GM23338 (cell line): Measurements from ENCODE around the gene GARIN3. TPM values are rescaled to one million over a fixed set of nuclear protein-coding genes. Genes with fewer than 3 reads are reported as not detected.
"Not testable (repeated sequence)": the region's sequence is repeated elsewhere in the genome, so short reads cannot be mapped to it uniquely, and the experiment has no call there.

Experiments
- ATAC-seq: fragments of 200-7000 bp; cut with Tn5 transposase; 3 replicates; pipeline ENCODE4 v1.9.1; 2020
- DNase-seq: peaks from one replicate; pipeline ENCODE4 v3.0.0-alpha.2; 2015; ENCODE audit warnings: low spot score
- H2AFZ ChIP-seq: fragments of 200-600 bp; sonication (generic); 2 replicates; pipeline ENCODE4 v1.8.0; 2016; ENCODE audit warnings: antibody characterized with exemption, mild to moderate bottlenecking, moderate library complexity
- H3F3A ChIP-seq: fragments of 200-600 bp; sonication (generic); replicated peaks from 2 replicates; pipeline ENCODE4 v1.8.0; 2017; ENCODE audit warnings: antibody characterized with exemption, mixed run types, low read depth
- H3K27ac ChIP-seq: fragments of 200-600 bp; sonication (generic); 2 replicates; pipeline ENCODE4 v1.6.1; 2016; ENCODE audit warnings: low read depth
- H3K27me3 ChIP-seq: fragments of 200-600 bp; sonication (generic); 2 replicates; pipeline ENCODE4 v1.8.0; 2016; ENCODE audit warnings: mild to moderate bottlenecking, mixed run types, moderate library complexity; ENCODE audit not compliant: insufficient read depth
- H3K36me3 ChIP-seq: fragments of 200-600 bp; sonication (generic); 2 replicates; pipeline ENCODE4 v1.8.0; 2016; ENCODE audit warnings: mild to moderate bottlenecking; ENCODE audit not compliant: insufficient read depth
- H3K4me1 ChIP-seq: fragments of 200-600 bp; sonication (generic); 2 replicates; pipeline ENCODE4 v1.8.0; 2016; ENCODE audit warnings: mild to moderate bottlenecking, moderate library complexity; ENCODE audit not compliant: insufficient read depth
- H3K4me2 ChIP-seq: fragments of 200-600 bp; sonication (generic); 2 replicates; pipeline ENCODE4 v1.7.1; 2017; ENCODE audit warnings: mixed run types
- H3K4me3 ChIP-seq: fragments of 200-600 bp; sonication (generic); 2 replicates; pipeline ENCODE4 v1.6.1; 2016; ENCODE audit warnings: mixed run types
- H3K79me2 ChIP-seq: fragments of 200-600 bp; sonication (generic); replicated peaks from 2 replicates; pipeline ENCODE4 v1.8.0; 2017; ENCODE audit warnings: mild to moderate bottlenecking; ENCODE audit not compliant: insufficient read depth
- H3K9me2 ChIP-seq: fragments of 200-600 bp; sonication (generic); 2 replicates; pipeline ENCODE4 v1.8.0; 2017; ENCODE audit not compliant: insufficient read depth
- H4K20me1 ChIP-seq: fragments of 200-600 bp; sonication (generic); replicated peaks from 2 replicates; pipeline ENCODE4 v1.8.0; 2017; ENCODE audit warnings: mild to moderate bottlenecking; ENCODE audit not compliant: insufficient read depth
- H3K27ac Mint-ChIP-seq: 2 replicates; pipeline ENCODE4 v1.8.0; 2020; ENCODE audit warnings: inconsistent platforms, mild to moderate bottlenecking, moderate library complexity, mixed read lengths
- H3K27me3 Mint-ChIP-seq: 3 replicates; pipeline ENCODE4 v1.8.0; 2022; ENCODE audit warnings: low read depth, mild to moderate bottlenecking, moderate library complexity, mixed read lengths, inconsistent platforms; ENCODE audit not compliant: insufficient read depth, poor library complexity
- H3K36me3 Mint-ChIP-seq: 3 replicates; pipeline ENCODE4 v1.8.0; 2021; ENCODE audit warnings: low read depth, mild to moderate bottlenecking, inconsistent platforms, moderate library complexity, mixed read lengths
- H3K4me1 Mint-ChIP-seq: 3 replicates; pipeline ENCODE4 v1.8.0; 2020; ENCODE audit warnings: mild to moderate bottlenecking, inconsistent platforms, mixed read lengths
- H3K4me3 Mint-ChIP-seq: 3 replicates; pipeline ENCODE4 v1.8.0; 2021; ENCODE audit warnings: moderate library complexity, mild to moderate bottlenecking, inconsistent platforms, mixed read lengths
- H3K9me3 Mint-ChIP-seq: 3 replicates; pipeline ENCODE4 v1.8.0; 2020; ENCODE audit warnings: moderate library complexity, mild to moderate bottlenecking, inconsistent platforms, mixed read lengths
- CREB1 ChIP-seq: fragments of 250-450 bp; sonication (Bioruptor Pico); IDR thresholded peaks from 2 replicates; pipeline ENCODE4 v1.5.0; 2020; ENCODE audit warnings: low read depth, mild to moderate bottlenecking, moderate library complexity
- EZH2 ChIP-seq: fragments of 200-600 bp; sonication (generic); IDR thresholded peaks from one replicate; pipeline ENCODE4 v1.8.0; 2017; ENCODE audit warnings: antibody characterized with exemption, mild to moderate bottlenecking, low read depth; ENCODE audit not compliant: unreplicated experiment
- EZH2phosphoT487 ChIP-seq: fragments of 200-600 bp; sonication (generic); IDR thresholded peaks from one replicate; pipeline ENCODE4 v1.8.1; 2018; ENCODE audit warnings: antibody characterized with exemption; ENCODE audit not compliant: unreplicated experiment
- JUNB ChIP-seq: IDR thresholded peaks from one replicate; pipeline ENCODE4 v1.6.1; 2016; ENCODE audit warnings: antibody characterized with exemption; ENCODE audit not compliant: unreplicated experiment
- NANOG ChIP-seq: IDR thresholded peaks from 2 replicates; pipeline ENCODE4 v1.6.1; 2016; ENCODE audit warnings: antibody characterized with exemption, borderline replicate concordance
- POLR2AphosphoS5 ChIP-seq: IDR thresholded peaks from 2 replicates; pipeline ENCODE4 v1.6.1; 2016; ENCODE audit warnings: antibody characterized with exemption, low read depth
- ZNF331 ChIP-seq: fragments of 250-450 bp; sonication (Bioruptor Pico); IDR thresholded peaks from 2 replicates; pipeline ENCODE4 v1.5.0; 2020; ENCODE audit warnings: low read depth, mild to moderate bottlenecking, moderate library complexity
- polyA plus RNA-seq: library from polyadenylated mRNA; unstranded; fragments of >200 nt; fragmentation: Nextera tagmentation; extraction: Ambion mirVana; gene quantifications from 2 replicates; pipeline ENCODE4 v1.2.1, GENCODE V29; 2016
- total RNA-seq: library from RNA; depleted of rRNA; stranded (reverse); fragments of >200 nt; shearing (Covaris generic); gene quantifications from 2 replicates; pipeline ENCODE4 v1.2.3, GENCODE V29; 2014
- TF ChIP-seq, protein P1 (sequence below): IDR thresholded peaks from one replicate; pipeline ENCODE4 v1.6.1; 2018; ENCODE audit warnings: antibody characterized with exemption; ENCODE audit not compliant: unreplicated experiment

Gene GARIN3
- total and polyA plus RNA-seq, 2 experiments from 2014 or later = not detected

- Histone ChIP-seq H3K4me1 (no peaks in the 10 kb centered on the region), H3K36me3 (no peaks in the 10 kb centered on the region), H3F3A (no peaks in the 10 kb centered on the region), H3K4me3 (no peak overlapping the region), H3K27me3 (no peaks in the 10 kb centered on the region), H3K9me2 (no peaks in the 10 kb centered on the region), H3K4me2 (no peak overlapping the region), H4K20me1 (no peaks in the 10 kb centered on the region), H2AFZ (no peak overlapping the region), H3K79me2 (no peaks in the 10 kb centered on the region), H3K27ac (no peak overlapping the region)
- no peaks in the 10 kb centered on the region for H3K9me3 Mint-ChIP-seq
- TF ChIP-seq NANOG (no peak), EZH2 (no peak), EZH2phosphoT487 (no peak), CREB1 (CRISPR knock-in tag) (no peak), POLR2AphosphoS5 (no peak), ZNF331 (CRISPR knock-in tag) (no peak)
- TF ChIP-seq, protein P1, sequence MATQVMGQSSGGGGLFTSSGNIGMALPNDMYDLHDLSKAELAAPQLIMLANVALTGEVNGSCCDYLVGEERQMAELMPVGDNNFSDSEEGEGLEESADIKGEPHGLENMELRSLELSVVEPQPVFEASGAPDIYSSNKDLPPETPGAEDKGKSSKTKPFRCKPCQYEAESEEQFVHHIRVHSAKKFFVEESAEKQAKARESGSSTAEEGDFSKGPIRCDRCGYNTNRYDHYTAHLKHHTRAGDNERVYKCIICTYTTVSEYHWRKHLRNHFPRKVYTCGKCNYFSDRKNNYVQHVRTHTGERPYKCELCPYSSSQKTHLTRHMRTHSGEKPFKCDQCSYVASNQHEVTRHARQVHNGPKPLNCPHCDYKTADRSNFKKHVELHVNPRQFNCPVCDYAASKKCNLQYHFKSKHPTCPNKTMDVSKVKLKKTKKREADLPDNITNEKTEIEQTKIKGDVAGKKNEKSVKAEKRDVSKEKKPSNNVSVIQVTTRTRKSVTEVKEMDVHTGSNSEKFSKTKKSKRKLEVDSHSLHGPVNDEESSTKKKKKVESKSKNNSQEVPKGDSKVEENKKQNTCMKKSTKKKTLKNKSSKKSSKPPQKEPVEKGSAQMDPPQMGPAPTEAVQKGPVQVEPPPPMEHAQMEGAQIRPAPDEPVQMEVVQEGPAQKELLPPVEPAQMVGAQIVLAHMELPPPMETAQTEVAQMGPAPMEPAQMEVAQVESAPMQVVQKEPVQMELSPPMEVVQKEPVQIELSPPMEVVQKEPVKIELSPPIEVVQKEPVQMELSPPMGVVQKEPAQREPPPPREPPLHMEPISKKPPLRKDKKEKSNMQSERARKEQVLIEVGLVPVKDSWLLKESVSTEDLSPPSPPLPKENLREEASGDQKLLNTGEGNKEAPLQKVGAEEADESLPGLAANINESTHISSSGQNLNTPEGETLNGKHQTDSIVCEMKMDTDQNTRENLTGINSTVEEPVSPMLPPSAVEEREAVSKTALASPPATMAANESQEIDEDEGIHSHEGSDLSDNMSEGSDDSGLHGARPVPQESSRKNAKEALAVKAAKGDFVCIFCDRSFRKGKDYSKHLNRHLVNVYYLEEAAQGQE = no peak
- H3K4me3 Mint-ChIP-seq = no peak overlapping the region
- no peaks in the 10 kb centered on the region for H3K36me3 Mint-ChIP-seq
- ATAC-seq (no peak), DNase-seq (no peak)
- no peak overlapping the region for H3K27ac Mint-ChIP-seq
- no peaks in the 10 kb centered on the region for H3K27me3 Mint-ChIP-seq
- no peaks in the 10 kb centered on the region; the same call in 2 of the 3 replicates for H3K4me1 Mint-ChIP-seq
Measured at GRCh38 chr5:157212307-157212706, 46.2 kb upstream of the GARIN3 start.

DNA sequence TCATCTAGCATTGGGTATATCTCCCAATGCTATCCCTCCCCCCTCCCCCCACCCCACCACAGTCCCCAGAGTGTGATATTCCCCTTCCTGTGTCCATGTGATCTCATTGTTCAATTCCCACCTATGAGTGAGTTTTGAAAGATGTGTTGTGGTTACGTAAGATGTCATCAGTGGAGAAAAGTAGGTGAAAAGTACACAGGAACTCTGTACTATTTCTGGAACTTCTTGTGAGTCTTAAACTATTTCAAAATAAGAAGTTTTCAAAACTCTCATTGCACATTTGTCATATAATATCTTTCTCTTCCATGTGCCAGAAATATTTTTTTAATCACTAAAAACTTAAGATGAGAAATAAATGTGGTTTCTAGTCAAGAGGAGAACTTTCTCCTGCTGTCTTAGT is 44.6 kb upstream of the GARIN3 start:
- H3K4me1 ChIP-seq, H3K79me2 ChIP-seq, ATAC-seq, H3K4me2 ChIP-seq, H3K9me2 ChIP-seq, H2AFZ ChIP-seq, H3F3A ChIP-seq, H3K27me3 Mint-ChIP-seq, H3K36me3 ChIP-seq, H3K9me3 Mint-ChIP-seq, H3K36me3 Mint-ChIP-seq, DNase-seq, H3K4me3 ChIP-seq, H3K27ac Mint-ChIP-seq, H3K4me1 Mint-ChIP-seq, H3K27ac ChIP-seq, H3K27me3 ChIP-seq, H3K4me3 Mint-ChIP-seq, H4K20me1 ChIP-seq: not testable (repeated sequence)

GRCh38 chr5:157205708-157206107 is 39.6 kb upstream of the GARIN3 start:
- no peak overlapping the region for H3K27ac ChIP-seq
- H2AFZ ChIP-seq = no peak overlapping the region
- H4K20me1 ChIP-seq = no peaks in the 10 kb centered on the region
- H3K4me3 ChIP-seq = no peak overlapping the region
- no peaks in the 10 kb centered on the region for H3F3A ChIP-seq
- Mint-ChIP-seq H3K4me3 (no peak overlapping the region), H3K4me1 (no peaks in the 10 kb centered on the region), H3K27me3 (no peaks in the 10 kb centered on the region), H3K27ac (no peak overlapping the region), H3K9me3 (no peaks in the 10 kb centered on the region), H3K36me3 (no peaks in the 10 kb centered on the region)
- H3K36me3 ChIP-seq = no peaks in the 10 kb centered on the region
- no peak for ATAC-seq
- H3K4me2 ChIP-seq = no peak overlapping the region
- H3K9me2 ChIP-seq = no peaks in the 10 kb centered on the region
- H3K79me2 ChIP-seq = no peaks in the 10 kb centered on the region
- no peaks in the 10 kb centered on the region for H3K4me1 ChIP-seq
- no peaks in the 10 kb centered on the region for H3K27me3 ChIP-seq
- no peak for TF ChIP-seq EZH2phosphoT487
- TF ChIP-seq JUNB = no peak
- DNase-seq = no peak
